GM23338 (cell line): ENCODE results near the gene CCN6. TPM values are rescaled to one million over a fixed set of nuclear protein-coding genes. Genes with fewer than 3 reads are reported as not detected.

Source experiments
- ATAC-seq: fragments of 200-7000 bp; cut with Tn5 transposase; 3 replicates; pipeline ENCODE4 v1.9.1; 2020
- DNase-seq: peaks from one replicate; pipeline ENCODE4 v3.0.0-alpha.2; 2015; ENCODE audit warnings: low spot score
- H2AFZ ChIP-seq: fragments of 200-600 bp; sonication (generic); 2 replicates; pipeline ENCODE4 v1.8.0; 2016; ENCODE audit warnings: antibody characterized with exemption, mild to moderate bottlenecking, moderate library complexity
- H3F3A ChIP-seq: fragments of 200-600 bp; sonication (generic); replicated peaks from 2 replicates; pipeline ENCODE4 v1.8.0; 2017; ENCODE audit warnings: antibody characterized with exemption, mixed run types, low read depth
- H3K27ac ChIP-seq: fragments of 200-600 bp; sonication (generic); 2 replicates; pipeline ENCODE4 v1.6.1; 2016; ENCODE audit warnings: low read depth
- H3K27me3 ChIP-seq: fragments of 200-600 bp; sonication (generic); 2 replicates; pipeline ENCODE4 v1.8.0; 2016; ENCODE audit warnings: mild to moderate bottlenecking, mixed run types, moderate library complexity; ENCODE audit not compliant: insufficient read depth
- H3K36me3 ChIP-seq: fragments of 200-600 bp; sonication (generic); 2 replicates; pipeline ENCODE4 v1.8.0; 2016; ENCODE audit warnings: mild to moderate bottlenecking; ENCODE audit not compliant: insufficient read depth
- H3K4me1 ChIP-seq: fragments of 200-600 bp; sonication (generic); 2 replicates; pipeline ENCODE4 v1.8.0; 2016; ENCODE audit warnings: mild to moderate bottlenecking, moderate library complexity; ENCODE audit not compliant: insufficient read depth
- H3K4me2 ChIP-seq: fragments of 200-600 bp; sonication (generic); 2 replicates; pipeline ENCODE4 v1.7.1; 2017; ENCODE audit warnings: mixed run types
- H3K4me3 ChIP-seq: fragments of 200-600 bp; sonication (generic); 2 replicates; pipeline ENCODE4 v1.6.1; 2016; ENCODE audit warnings: mixed run types
- H3K79me2 ChIP-seq: fragments of 200-600 bp; sonication (generic); replicated peaks from 2 replicates; pipeline ENCODE4 v1.8.0; 2017; ENCODE audit warnings: mild to moderate bottlenecking; ENCODE audit not compliant: insufficient read depth
- H3K9me2 ChIP-seq: fragments of 200-600 bp; sonication (generic); 2 replicates; pipeline ENCODE4 v1.8.0; 2017; ENCODE audit not compliant: insufficient read depth
- H4K20me1 ChIP-seq: fragments of 200-600 bp; sonication (generic); replicated peaks from 2 replicates; pipeline ENCODE4 v1.8.0; 2017; ENCODE audit warnings: mild to moderate bottlenecking; ENCODE audit not compliant: insufficient read depth
- H3K27ac Mint-ChIP-seq: 2 replicates; pipeline ENCODE4 v1.8.0; 2020; ENCODE audit warnings: inconsistent platforms, mild to moderate bottlenecking, moderate library complexity, mixed read lengths
- H3K27me3 Mint-ChIP-seq: 3 replicates; pipeline ENCODE4 v1.8.0; 2022; ENCODE audit warnings: low read depth, mild to moderate bottlenecking, moderate library complexity, mixed read lengths, inconsistent platforms; ENCODE audit not compliant: insufficient read depth, poor library complexity
- H3K36me3 Mint-ChIP-seq: 3 replicates; pipeline ENCODE4 v1.8.0; 2021; ENCODE audit warnings: low read depth, mild to moderate bottlenecking, inconsistent platforms, moderate library complexity, mixed read lengths
- H3K4me1 Mint-ChIP-seq: 3 replicates; pipeline ENCODE4 v1.8.0; 2020; ENCODE audit warnings: mild to moderate bottlenecking, inconsistent platforms, mixed read lengths
- H3K4me3 Mint-ChIP-seq: 3 replicates; pipeline ENCODE4 v1.8.0; 2021; ENCODE audit warnings: moderate library complexity, mild to moderate bottlenecking, inconsistent platforms, mixed read lengths
- H3K9me3 Mint-ChIP-seq: 3 replicates; pipeline ENCODE4 v1.8.0; 2020; ENCODE audit warnings: moderate library complexity, mild to moderate bottlenecking, inconsistent platforms, mixed read lengths
- CREB1 ChIP-seq: fragments of 250-450 bp; sonication (Bioruptor Pico); IDR thresholded peaks from 2 replicates; pipeline ENCODE4 v1.5.0; 2020; ENCODE audit warnings: low read depth, mild to moderate bottlenecking, moderate library complexity
- EZH2 ChIP-seq: fragments of 200-600 bp; sonication (generic); IDR thresholded peaks from one replicate; pipeline ENCODE4 v1.8.0; 2017; ENCODE audit warnings: antibody characterized with exemption, mild to moderate bottlenecking, low read depth; ENCODE audit not compliant: unreplicated experiment
- EZH2phosphoT487 ChIP-seq: fragments of 200-600 bp; sonication (generic); IDR thresholded peaks from one replicate; pipeline ENCODE4 v1.8.1; 2018; ENCODE audit warnings: antibody characterized with exemption; ENCODE audit not compliant: unreplicated experiment
- JUNB ChIP-seq: IDR thresholded peaks from one replicate; pipeline ENCODE4 v1.6.1; 2016; ENCODE audit warnings: antibody characterized with exemption; ENCODE audit not compliant: unreplicated experiment
- NANOG ChIP-seq: IDR thresholded peaks from 2 replicates; pipeline ENCODE4 v1.6.1; 2016; ENCODE audit warnings: antibody characterized with exemption, borderline replicate concordance
- POLR2AphosphoS5 ChIP-seq: IDR thresholded peaks from 2 replicates; pipeline ENCODE4 v1.6.1; 2016; ENCODE audit warnings: antibody characterized with exemption, low read depth
- STAT1 ChIP-seq: IDR thresholded peaks from one replicate; pipeline ENCODE4 v1.6.1; 2016; ENCODE audit warnings: antibody characterized with exemption; ENCODE audit not compliant: unreplicated experiment
- ZNF114 ChIP-seq: fragments of 250-450 bp; sonication (Bioruptor Pico); IDR thresholded peaks from 2 replicates; pipeline ENCODE4 v1.5.0; 2020; ENCODE audit warnings: mild to moderate bottlenecking, moderate library complexity
- ZNF331 ChIP-seq: fragments of 250-450 bp; sonication (Bioruptor Pico); IDR thresholded peaks from 2 replicates; pipeline ENCODE4 v1.5.0; 2020; ENCODE audit warnings: low read depth, mild to moderate bottlenecking, moderate library complexity
- polyA plus RNA-seq: library from polyadenylated mRNA; unstranded; fragments of >200 nt; fragmentation: Nextera tagmentation; extraction: Ambion mirVana; gene quantifications from 2 replicates; pipeline ENCODE4 v1.2.1, GENCODE V29; 2016
- total RNA-seq: library from RNA; depleted of rRNA; stranded (reverse); fragments of >200 nt; shearing (Covaris generic); gene quantifications from 2 replicates; pipeline ENCODE4 v1.2.3, GENCODE V29; 2014
- TF ChIP-seq, protein P1 (sequence below), 2 experiments: fragments of 200-600 bp in 1 of 2; sonication (generic) in 1 of 2; conservative IDR thresholded peaks; 2 replicates each; pipeline versions ENCODE4 v1.5.1 to v1.6.1; 2016 to 2017; ENCODE audit warnings: antibody characterized with exemption in 2 of 2, low read depth in 2 of 2, mild to moderate bottlenecking in 2 of 2, moderate library complexity in 1 of 2
- TF ChIP-seq, protein P2 (sequence below): IDR thresholded peaks from 2 replicates; pipeline ENCODE4 v1.6.1; 2016; ENCODE audit warnings: antibody characterized with exemption
- TF ChIP-seq, protein P3 (sequence below): fragments of 250-450 bp; sonication (Bioruptor Pico); IDR thresholded peaks from 2 replicates; pipeline ENCODE4 v1.5.0; 2020; ENCODE audit warnings: mild to moderate bottlenecking, moderate library complexity
- TF ChIP-seq, protein P4 (sequence below): IDR thresholded peaks from one replicate; pipeline ENCODE4 v1.6.1; 2018; ENCODE audit warnings: antibody characterized with exemption; ENCODE audit not compliant: unreplicated experiment

CCN6 gene
- total and polyA plus RNA-seq, 2 experiments from 2014 or later = 0.65 TPM; not detected in 1

DNA sequence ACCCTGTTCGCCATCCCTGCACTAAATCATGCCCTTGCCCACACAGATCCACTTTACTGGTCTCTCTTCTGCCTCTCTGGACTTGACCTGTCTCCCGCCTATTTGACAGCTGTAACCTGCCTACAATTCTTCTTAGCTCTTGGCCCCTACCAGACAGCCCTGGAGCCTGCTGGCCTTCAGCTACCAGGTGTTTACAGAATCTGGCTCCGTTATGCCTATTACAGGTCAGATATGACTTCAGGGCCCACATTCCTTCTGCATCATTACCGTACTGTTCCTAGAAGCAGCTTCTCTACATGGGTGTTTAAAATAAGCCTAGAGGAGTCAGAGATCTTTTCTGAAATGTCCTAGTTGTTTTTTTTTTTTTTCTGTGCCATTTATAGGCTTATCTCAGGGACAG, 45.4 kb upstream of the CCN6 start:
- H3K79me2 ChIP-seq = no peaks in the 10 kb centered on the region
- peaks cover 2% of the 10 kb centered on the region; the same call in 2 of the 3 replicates for H3K4me1 Mint-ChIP-seq
- no peak for DNase-seq
- H3K36me3 Mint-ChIP-seq = no peaks in the 10 kb centered on the region
- H2AFZ ChIP-seq = no peak overlapping the region
- no peak overlapping the region for H3K4me3 ChIP-seq
- H3K9me3 Mint-ChIP-seq = no peaks in the 10 kb centered on the region
- no peaks in the 10 kb centered on the region for H3K27me3 ChIP-seq
- no peaks in the 10 kb centered on the region for H3K27me3 Mint-ChIP-seq
- H3K4me1 ChIP-seq = no peaks in the 10 kb centered on the region
- H4K20me1 ChIP-seq = no peaks in the 10 kb centered on the region
- H3K27ac ChIP-seq = no peak overlapping the region
- no peak overlapping the region for H3K27ac Mint-ChIP-seq
- no peak for TF ChIP-seq JUNB
- TF ChIP-seq NANOG = no peak
- no peak for TF ChIP-seq ZNF114 (CRISPR knock-in tag)
- TF ChIP-seq STAT1 = no peak
- TF ChIP-seq EZH2 = no peak
- TF ChIP-seq, protein P1, sequence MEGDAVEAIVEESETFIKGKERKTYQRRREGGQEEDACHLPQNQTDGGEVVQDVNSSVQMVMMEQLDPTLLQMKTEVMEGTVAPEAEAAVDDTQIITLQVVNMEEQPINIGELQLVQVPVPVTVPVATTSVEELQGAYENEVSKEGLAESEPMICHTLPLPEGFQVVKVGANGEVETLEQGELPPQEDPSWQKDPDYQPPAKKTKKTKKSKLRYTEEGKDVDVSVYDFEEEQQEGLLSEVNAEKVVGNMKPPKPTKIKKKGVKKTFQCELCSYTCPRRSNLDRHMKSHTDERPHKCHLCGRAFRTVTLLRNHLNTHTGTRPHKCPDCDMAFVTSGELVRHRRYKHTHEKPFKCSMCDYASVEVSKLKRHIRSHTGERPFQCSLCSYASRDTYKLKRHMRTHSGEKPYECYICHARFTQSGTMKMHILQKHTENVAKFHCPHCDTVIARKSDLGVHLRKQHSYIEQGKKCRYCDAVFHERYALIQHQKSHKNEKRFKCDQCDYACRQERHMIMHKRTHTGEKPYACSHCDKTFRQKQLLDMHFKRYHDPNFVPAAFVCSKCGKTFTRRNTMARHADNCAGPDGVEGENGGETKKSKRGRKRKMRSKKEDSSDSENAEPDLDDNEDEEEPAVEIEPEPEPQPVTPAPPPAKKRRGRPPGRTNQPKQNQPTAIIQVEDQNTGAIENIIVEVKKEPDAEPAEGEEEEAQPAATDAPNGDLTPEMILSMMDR (conservative IDR thresholded peaks at IDR 0.05; ENCODE audit: low read depth in 2 of 2) = no peak
- TF ChIP-seq ZNF331 = no peak
- no peak for TF ChIP-seq EZH2phosphoT487
- TF ChIP-seq, protein P2, sequence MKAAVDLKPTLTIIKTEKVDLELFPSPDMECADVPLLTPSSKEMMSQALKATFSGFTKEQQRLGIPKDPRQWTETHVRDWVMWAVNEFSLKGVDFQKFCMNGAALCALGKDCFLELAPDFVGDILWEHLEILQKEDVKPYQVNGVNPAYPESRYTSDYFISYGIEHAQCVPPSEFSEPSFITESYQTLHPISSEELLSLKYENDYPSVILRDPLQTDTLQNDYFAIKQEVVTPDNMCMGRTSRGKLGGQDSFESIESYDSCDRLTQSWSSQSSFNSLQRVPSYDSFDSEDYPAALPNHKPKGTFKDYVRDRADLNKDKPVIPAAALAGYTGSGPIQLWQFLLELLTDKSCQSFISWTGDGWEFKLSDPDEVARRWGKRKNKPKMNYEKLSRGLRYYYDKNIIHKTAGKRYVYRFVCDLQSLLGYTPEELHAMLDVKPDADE = no peak
- TF ChIP-seq, protein P3, sequence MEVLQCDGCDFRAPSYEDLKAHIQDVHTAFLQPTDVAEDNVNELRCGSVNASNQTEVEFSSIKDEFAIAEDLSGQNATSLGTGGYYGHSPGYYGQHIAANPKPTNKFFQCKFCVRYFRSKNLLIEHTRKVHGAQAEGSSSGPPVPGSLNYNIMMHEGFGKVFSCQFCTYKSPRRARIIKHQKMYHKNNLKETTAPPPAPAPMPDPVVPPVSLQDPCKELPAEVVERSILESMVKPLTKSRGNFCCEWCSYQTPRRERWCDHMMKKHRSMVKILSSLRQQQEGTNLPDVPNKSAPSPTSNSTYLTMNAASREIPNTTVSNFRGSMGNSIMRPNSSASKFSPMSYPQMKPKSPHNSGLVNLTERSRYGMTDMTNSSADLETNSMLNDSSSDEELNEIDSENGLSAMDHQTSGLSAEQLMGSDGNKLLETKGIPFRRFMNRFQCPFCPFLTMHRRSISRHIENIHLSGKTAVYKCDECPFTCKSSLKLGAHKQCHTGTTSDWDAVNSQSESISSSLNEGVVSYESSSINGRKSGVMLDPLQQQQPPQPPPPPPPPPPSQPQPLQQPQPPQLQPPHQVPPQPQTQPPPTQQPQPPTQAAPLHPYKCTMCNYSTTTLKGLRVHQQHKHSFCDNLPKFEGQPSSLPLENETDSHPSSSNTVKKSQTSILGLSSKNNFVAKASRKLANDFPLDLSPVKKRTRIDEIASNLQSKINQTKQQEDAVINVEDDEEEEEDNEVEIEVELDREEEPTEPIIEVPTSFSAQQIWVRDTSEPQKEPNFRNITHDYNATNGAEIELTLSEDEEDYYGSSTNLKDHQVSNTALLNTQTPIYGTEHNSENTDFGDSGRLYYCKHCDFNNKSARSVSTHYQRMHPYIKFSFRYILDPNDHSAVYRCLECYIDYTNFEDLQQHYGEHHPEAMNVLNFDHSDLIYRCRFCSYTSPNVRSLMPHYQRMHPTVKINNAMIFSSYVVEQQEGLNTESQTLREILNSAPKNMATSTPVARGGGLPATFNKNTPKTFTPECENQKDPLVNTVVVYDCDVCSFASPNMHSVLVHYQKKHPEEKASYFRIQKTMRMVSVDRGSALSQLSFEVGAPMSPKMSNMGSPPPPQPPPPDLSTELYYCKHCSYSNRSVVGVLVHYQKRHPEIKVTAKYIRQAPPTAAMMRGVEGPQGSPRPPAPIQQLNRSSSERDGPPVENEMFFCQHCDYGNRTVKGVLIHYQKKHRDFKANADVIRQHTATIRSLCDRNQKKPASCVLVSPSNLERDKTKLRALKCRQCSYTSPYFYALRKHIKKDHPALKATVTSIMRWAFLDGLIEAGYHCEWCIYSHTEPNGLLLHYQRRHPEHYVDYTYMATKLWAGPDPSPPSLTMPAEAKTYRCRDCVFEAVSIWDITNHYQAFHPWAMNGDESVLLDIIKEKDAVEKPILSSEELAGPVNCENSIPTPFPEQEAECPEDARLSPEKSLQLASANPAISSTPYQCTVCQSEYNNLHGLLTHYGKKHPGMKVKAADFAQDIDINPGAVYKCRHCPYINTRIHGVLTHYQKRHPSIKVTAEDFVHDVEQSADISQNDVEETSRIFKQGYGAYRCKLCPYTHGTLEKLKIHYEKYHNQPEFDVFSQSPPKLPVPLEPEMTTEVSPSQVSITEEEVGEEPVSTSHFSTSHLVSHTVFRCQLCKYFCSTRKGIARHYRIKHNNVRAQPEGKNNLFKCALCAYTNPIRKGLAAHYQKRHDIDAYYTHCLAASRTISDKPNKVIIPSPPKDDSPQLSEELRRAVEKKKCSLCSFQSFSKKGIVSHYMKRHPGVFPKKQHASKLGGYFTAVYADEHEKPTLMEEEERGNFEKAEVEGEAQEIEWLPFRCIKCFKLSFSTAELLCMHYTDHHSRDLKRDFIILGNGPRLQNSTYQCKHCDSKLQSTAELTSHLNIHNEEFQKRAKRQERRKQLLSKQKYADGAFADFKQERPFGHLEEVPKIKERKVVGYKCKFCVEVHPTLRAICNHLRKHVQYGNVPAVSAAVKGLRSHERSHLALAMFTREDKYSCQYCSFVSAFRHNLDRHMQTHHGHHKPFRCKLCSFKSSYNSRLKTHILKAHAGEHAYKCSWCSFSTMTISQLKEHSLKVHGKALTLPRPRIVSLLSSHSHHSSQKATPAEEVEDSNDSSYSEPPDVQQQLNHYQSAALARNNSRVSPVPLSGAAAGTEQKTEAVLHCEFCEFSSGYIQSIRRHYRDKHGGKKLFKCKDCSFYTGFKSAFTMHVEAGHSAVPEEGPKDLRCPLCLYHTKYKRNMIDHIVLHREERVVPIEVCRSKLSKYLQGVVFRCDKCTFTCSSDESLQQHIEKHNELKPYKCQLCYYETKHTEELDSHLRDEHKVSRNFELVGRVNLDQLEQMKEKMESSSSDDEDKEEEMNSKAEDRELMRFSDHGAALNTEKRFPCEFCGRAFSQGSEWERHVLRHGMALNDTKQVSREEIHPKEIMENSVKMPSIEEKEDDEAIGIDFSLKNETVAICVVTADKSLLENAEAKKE = no peak
- no peak for TF ChIP-seq POLR2AphosphoS5
- TF ChIP-seq CREB1 (CRISPR knock-in tag) = no peak
- TF ChIP-seq, protein P4, sequence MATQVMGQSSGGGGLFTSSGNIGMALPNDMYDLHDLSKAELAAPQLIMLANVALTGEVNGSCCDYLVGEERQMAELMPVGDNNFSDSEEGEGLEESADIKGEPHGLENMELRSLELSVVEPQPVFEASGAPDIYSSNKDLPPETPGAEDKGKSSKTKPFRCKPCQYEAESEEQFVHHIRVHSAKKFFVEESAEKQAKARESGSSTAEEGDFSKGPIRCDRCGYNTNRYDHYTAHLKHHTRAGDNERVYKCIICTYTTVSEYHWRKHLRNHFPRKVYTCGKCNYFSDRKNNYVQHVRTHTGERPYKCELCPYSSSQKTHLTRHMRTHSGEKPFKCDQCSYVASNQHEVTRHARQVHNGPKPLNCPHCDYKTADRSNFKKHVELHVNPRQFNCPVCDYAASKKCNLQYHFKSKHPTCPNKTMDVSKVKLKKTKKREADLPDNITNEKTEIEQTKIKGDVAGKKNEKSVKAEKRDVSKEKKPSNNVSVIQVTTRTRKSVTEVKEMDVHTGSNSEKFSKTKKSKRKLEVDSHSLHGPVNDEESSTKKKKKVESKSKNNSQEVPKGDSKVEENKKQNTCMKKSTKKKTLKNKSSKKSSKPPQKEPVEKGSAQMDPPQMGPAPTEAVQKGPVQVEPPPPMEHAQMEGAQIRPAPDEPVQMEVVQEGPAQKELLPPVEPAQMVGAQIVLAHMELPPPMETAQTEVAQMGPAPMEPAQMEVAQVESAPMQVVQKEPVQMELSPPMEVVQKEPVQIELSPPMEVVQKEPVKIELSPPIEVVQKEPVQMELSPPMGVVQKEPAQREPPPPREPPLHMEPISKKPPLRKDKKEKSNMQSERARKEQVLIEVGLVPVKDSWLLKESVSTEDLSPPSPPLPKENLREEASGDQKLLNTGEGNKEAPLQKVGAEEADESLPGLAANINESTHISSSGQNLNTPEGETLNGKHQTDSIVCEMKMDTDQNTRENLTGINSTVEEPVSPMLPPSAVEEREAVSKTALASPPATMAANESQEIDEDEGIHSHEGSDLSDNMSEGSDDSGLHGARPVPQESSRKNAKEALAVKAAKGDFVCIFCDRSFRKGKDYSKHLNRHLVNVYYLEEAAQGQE = no peak
- ATAC-seq = no peak
- no peaks in the 10 kb centered on the region for H3F3A ChIP-seq
- peaks cover 10% of the 10 kb centered on the region; the same call in 1 of the 2 replicates for H3K9me2 ChIP-seq
- no peak overlapping the region for H3K4me2 ChIP-seq
- no peaks in the 10 kb centered on the region for H3K36me3 ChIP-seq
- H3K4me3 Mint-ChIP-seq = no peak overlapping the region
